GM18909 (cell line): Measurements from ENCODE around the gene DST.
"Not testable (repeated sequence)": the region's sequence is repeated elsewhere in the genome, so short reads cannot be mapped to it uniquely, and the experiment has no call there.

ENCODE experiments used
- ATAC-seq: cut with Tn5 transposase; IDR thresholded peaks from one replicate; pipeline ENCODE4 v1.9.1; 2021; ENCODE audit warnings: mild to moderate bottlenecking; ENCODE audit not compliant: unreplicated experiment, poor library complexity

Gene DST

DNA sequence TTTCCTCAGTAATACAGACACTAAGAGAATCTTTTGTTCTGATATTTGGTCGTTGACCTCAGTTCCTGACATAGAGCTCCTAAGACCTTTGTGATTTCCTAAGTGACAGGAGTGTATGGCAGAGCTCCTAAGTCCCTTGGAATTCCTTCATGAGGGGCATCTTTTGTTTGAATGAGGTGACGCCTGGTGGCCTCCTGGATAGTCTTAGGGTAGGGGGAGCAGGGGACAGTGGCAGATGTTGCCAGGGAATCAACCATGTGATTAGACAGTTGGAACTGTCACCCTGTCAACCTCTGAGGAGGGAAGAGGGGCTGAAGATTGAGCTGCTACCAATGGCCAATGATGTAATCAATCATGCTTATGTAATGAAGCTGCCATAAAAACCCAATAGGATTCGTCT, 67.0 kb downstream of the DST start:
- no peak for ATAC-seq

DNA sequence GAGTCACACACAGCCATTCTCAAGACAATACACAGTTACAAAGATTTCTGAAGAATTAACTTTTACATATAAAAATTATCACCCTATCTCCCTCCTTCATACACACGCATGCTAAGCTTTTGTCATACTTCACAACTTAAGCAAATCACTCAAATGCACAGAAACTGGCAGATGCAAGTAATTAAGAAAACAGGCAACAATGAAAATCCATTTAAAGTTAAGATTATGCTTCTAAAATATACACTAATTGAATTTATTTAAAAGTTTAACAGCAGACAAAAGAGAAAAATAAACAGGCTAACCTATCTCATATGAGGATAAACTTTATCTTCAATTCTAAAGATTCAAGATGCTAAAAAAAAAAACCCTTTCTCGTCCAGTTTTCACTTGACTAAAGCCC, 68.4 kb downstream of the DST start:
- ATAC-seq = no peak

DNA sequence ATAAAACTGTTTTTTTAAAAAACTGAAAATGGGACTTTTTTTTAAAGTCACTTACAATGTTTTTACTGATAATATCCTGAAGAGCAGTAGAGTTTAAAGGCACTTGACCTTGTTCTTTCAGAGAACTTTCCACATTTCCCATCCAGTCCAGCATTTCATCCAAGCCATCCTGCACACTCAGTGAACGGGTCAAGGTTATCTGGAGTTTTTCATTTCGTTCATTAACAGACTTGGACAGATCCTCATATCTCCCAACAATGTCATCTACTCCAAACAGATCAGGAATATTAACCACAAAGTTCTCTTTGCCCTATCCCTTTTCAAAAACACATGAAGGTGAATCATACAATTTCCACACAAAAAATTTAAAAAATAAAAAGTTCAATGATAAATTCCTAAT, 69.1 kb downstream of the DST start:
- no peak for ATAC-seq

DNA sequence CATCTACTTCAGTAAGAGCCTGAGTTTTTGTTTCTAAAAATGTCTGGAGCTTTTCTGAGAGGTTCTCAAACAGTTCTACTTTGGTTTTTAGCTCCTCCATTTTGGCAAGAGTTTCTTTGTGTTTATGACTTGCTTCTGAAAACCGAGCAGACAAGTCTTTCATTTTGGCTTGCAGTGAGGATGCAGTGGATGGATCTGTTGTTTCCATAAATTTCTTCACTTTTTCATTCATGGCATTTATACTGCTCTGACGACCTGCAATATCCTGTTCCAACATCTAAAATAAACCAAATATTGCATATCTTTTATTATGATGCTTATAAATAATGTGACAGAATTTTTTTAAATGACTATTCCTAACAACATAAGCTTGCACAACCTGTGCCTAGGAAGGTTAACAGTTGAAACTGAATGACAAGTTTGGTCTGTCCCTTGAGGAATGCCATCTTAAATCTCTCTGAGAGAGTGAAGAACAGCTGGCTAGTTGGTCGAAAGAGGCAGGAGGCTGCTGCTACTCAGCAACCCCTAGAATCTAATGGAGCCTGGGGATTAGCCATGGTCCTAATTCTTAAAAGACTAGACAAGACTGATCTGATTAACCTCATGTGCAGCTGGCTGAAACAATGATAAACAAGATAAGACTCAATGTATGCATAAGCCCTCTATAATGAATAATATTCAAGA, 69.8 kb downstream of the DST start:
- ATAC-seq = no peak

DNA sequence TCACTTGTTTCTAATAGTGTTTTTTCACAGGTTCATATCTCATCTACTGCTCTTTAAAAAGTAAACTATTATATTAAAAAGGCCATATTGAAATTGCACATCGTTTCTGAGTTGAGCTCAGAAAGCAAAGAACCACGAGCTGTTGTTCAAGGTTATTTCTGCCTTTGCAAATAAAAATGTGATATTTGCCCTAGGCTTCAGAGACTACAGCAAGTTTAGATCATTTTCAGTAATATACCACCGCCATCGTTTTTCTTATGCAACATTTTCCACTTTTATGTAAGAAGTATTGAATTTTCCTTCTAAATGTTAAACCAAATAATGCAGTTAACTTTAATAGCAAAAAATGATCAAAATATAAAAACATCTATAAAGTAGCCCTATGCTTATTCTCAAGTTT, 71.1 kb downstream of the DST start:
- no peak for ATAC-seq

DNA sequence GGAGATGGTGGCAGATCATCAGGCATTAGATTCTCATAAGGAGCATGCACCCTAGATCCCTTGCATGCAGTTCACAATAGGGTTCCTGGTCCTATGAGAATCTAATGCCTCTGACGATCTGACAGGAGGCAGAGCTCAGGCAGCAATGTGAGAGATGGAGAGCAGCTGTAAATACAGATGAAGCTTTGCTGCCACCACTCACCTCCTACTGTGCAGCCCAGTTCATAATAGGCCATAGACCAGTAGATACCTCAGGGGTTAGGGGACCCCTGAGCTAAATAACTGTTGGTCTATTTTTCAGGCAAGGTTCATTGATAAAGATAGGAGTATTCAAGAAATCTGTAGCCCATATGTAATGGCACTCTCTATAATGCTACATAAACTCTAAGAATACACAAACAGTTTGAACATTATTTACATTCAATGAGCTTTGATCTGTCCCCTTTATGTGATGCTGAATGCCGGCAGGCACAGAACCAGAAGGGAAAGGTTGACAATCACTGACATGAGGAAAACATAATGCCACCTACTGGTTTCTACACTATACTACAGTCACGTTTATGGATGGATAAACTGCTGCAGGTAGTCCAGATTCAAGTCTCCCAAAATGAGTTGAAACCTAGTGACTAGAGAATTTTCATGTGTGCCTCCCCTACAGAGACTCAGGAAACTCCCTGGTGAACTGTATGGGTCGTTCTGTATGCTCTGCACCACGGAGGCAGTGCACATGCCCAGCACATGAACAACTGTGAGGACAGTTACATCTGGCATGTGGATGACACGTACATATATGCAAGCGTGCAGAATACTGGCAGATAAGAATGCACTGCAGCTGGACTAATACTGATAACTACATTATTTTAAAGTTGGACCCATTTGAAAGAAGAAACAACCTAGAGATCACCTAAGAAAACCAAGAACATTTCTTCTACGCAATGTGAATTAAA, 72.0 kb downstream of the DST start:
- peak; percentile 85 for ATAC-seq

DNA sequence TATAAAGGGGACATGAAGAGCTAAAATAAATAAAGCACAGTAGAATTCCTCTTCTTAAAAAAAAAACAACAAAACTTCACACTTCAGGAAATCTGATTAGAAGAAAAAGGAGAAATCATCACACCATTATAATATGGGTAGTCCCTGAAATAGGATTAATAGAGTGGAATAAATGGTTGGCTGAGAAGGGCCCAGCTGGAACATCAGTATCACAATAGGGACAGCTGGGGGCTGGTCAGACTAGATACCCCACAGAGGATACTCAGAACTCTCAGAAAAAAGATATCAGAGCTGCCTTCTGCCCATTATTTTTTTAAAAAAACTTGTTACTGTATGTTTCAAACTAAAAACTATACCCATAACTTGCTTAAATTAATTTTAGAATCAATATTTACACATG, 75.2 kb downstream of the DST start:
- ATAC-seq = no peak

DNA sequence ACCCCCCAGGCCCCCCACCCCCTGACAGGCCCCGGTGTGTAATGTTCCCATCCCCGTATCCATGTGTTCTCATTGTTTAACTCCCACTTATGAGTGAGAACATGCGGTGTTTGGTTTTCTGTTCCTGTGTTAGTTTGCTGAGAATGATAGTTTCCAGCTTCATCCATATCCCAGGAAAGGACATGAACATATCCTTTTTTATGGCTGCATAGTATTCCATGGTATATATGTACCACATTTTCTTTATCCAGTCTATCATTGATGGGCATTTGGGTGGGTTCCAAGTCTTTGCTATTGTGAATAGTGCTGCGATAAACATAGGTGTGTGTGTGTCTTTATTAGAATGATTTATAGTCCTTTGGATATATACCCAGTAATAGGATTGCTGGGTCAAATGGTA, 80.0 kb downstream of the DST start:
- not testable (repeated sequence) for ATAC-seq

DNA sequence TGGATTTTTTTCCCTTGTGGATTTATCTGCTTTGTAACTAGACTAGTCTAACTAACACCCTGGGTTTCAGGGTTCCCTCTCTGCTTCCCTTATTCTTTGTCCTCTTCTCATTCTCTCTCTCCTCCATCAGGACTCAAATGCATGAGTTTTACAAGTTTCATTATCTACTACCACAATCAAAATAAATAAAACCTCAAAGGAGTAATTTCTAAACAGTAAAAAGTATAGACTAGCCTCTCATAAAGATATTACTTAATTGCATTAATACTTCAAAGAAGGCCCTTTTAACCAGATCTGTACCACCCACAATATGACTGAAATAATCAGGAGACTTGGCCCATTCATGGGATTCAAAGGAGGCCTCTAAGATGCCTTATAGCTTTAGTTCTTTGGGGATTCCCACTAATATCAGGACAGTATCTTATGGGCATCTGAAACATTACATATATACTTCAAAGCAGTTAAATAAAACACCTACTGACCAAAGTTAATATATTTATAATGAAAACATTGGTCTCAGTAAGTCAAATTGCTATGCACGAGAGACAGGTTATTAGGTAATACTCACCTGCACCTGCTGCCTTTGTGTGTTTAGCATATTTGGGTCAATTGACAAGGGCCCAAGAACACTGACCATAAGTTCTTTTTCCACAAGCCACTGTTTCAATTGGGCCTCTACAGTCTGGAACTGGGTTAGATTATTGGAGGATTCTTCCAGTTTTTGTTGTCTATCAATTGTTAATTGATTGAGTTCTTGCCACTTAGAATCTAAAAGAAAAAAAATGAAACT, 85.7 kb downstream of the DST start:
- ATAC-seq = no peak

DNA sequence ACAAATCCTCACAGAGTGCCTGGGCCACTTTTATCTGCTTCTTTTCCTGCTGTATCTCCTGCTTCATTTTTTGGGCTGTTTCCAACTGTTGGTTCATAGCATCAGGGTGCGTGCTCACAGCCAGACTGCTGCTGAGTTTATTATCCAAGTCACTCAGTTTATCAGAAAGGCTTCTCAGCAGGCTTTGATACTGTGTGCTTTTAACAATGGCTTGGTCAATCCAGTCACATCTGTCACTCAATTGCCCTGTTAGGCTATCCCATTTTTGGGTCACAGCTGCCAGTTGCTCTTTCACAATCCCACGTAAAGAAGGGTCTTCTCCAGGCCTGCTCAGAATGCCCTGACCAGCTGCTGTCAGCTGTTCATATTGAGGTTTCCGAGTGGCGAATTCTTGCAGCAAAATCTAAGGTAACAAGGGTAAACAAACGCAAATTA, 87.2 kb downstream of the DST start:
- no peak for ATAC-seq

DNA sequence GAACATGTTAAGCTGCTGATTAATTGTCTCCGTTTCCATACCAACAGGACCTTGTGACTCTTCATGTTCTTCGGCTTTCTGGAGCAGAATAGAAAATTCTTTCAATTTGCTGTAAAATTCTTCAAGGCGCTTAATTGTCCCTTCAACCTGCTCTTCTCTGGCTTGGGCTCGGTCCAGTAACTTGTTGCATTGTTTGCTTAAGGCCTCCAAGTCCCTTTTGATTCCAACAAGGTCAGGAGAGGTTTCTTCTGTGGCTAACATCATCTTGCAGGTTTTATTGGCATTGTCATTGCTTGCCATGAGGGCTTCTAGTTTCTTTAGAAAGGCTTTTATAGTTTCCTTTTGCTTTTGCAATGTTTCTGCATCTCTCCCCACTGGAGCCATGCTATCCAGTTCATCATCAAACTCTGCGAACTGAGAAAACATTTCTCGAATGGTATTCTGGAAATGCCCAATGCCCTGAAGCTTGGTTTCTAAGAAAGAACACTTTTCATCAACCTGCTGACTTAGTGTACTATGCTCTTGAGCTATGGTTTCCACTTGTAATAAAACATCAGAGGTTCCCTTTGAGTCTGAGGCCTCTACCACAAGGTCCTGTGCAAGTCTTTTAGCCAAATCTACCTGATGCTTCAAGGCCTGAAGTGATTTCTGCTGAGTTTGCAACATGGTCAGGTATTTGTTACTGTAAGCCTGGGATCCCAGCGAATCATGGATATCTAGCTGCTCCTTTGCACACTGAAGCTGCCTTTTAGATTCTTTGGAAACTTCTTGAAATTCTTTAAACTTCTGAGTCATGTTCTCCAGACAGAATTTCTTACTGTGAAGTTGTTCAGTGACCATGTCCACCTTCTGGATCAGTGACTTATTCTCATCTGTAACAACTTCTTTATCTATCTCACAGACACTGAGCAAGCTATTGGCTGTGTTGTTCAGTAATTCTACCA, 90.2 kb downstream of the DST start:
- ATAC-seq = no peak

DNA sequence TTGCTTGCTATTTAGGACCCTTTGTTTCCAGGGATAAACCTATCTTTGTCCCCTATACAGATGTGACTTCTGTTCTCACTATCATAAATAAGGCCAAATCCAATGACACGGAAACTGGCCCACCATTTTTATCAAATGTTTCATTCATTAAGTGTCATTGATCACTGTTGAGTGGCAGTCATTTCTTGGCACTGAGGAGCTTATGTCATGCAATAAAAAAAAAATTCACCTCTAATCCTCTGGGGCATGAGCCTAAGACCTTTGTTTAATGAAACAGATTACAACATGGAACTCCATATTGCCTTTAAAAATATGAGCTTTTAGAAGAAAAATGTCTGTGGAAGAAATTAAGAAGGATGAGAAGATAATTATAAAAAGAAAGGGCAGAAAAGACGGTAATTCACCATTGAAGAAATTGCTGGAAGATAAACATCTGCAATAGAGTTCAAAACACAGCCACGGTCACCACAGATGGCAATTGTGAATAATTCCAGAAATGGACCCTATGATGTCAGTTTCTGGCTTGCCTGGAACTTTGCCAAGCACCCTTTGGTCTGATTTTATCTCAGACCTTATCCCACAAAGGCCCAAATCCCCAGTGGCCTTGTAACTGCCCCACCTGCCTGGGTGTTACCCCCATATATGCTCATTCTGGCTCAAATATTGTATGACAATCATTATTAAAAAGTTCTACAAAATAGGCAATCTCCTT, 91.1 kb downstream of the DST start:
- no peak for ATAC-seq

DNA sequence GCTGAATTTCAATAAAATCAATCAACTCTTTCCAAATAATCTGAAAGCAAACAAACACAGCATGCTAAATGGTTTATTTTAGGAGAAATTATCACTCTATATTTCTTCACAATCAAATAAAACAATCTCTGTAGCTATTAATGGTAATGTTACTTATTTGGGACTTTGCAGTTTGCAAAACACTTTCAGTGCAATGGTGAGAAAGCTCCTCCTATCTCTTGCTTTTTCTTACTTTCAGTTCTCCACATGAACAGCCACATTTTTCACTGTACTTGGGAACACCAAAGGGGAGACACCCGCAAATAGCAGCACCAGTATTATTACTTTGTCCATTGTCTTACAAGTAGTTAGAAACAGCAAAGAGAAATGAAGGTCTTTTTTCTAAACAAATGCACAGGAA, 92.4 kb downstream of the DST start:
- no peak for ATAC-seq

DNA sequence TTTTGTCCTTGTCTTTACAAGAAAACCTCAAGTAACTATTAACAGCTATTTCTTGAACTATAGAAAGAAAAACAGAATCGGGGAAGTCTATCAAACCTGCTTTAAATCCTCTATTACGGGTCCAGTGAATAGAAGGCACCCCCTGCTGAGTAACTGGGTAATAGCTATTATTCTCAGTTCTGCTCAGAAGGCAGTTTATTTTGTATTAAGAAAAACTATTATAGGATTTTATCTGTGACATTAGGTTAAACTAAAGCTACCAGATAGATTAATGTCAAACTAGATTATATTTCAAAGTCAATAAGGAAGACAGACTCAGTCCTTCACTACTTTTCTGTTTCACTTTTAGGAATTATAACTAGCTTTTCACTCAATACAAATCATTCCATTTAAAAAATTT, 93.7 kb downstream of the DST start:
- no peak for ATAC-seq

DNA sequence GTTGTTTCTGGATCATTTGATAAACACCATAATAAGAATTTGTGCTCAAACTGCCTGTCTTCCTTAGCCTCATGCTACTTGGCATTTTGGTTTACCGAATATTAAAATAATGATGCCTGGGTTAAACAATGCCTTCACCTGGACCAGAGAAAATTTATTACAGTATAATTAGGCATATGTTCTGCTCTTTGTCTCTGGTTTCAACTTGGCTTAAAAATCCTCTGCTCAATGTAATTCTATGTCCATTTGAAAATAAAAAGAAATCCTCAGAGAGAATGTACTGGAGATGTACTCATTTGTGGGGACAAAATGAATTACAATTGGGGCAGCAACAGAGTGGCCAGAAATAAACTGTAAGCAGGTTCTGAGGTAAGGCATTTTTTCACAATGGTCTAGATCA, 95.0 kb downstream of the DST start:
- no peak for ATAC-seq

DNA sequence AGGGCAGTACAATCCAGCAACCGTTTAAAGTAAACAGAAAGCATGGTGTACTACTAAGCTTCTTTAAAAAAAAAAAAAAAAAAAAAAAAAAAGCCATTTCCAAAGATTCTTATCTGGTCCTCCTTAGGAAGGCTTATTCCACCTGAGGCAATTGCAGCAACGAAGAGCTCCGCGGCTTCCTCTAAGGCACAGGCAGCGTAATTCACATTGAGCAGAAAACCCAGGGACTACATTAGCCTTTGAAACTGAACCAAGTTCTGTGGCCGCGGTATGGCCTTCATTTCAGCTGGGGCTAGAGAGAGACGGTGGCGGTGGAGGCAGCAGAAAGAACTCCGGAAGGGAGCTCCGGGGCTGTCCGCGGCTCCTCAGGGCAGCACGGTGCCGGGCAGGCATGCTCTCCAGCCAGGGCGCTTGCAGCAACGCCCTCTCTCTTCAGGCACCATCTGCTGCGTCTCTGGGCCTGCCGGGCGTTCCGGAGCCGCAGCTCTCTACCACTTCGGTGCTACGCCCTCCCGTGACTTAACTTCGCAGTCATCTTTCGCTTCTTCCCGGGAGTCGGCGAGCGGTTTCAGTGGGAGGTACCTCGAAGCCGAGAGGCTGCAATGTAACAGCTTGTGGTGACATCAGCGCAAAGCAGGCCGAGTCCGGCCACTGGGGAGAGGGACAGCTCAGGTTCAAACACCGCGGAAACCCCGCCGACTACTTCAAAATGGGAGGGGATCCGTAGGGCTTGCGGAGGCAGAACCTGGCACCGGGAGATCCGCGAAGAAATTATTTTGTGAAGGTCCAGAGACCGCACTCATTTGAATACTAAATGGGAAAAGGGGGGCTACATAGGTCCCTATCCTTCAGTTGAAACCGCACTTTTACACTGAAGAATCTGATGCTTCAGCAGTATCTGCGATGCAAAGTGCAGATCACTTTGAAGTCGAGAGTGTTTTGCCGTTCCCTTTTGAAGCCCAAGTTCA, 100.0 kb downstream of the DST start:
- ATAC-seq = peak; percentile 96

DNA sequence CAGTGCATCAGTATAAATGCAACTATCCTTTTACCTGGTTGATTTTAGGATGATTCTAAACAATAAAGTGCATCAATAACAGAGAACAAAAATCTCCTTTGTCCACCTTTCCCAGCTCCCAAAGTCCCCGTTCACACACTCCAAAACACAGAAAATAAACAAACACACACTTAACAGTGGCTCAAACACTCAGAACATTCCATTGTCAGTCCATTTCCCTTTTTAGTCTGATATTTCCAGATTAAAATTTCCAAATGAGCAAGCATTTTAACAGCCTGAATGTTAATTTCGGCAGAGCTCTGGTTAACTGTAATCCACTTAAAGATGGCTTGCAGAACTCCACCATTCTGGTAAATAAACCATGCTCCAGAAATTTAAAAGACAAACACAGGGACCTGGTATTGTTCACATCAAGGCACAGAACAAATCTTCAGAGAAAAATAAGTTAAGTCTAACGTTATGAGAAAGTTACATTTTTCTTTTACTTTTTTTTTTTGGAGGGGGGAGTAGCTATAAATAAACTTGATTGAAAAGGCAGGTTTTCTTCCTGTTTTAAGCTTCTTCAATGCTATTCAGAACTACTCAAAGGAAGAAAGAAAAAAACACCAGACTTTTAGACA, 100.8 kb downstream of the DST start:
- ATAC-seq = no peak
